Panc1 (cell line): ENCODE data around the gene DCC. TPM values are rescaled to one million over a fixed set of nuclear protein-coding genes. Genes with fewer than 3 reads are reported as not detected.

ENCODE experiments used
- ATAC-seq: fragments of 200-7000 bp; cut with Tn5 transposase; 2 replicates; pipeline ENCODE4 v1.9.1; 2020; ENCODE audit warnings: mild to moderate bottlenecking, moderate library complexity
- BruUV-seq: library from RNA; stranded (reverse); fragments of 400-500 nt; replicated peaks from 2 replicates; lab custom pipeline; 2021; lab: Mats Ljungman, UMichigan
- CTCF ChIA-PET: fragments of 300-600 bp; sonication (Branson Sonifier 250); formaldehyde crosslinking; loops from one replicate; lab custom pipeline; 2022; ENCODE audit warnings: antibody characterized with exemption; lab: Charles Lee
- POLR2A ChIA-PET: fragments of 300-600 bp; sonication (Branson Sonifier 250); formaldehyde crosslinking; loops from one replicate; lab custom pipeline; 2022; ENCODE audit warnings: antibody characterized with exemption; lab: Charles Lee
- DNase-seq: peaks from one replicate; pipeline ENCODE4 v3.0.0-alpha.2; 2010; ENCODE audit warnings: low read depth, low spot score
- H3K27ac ChIP-seq: 2 replicates; pipeline ENCODE4 v1.5.1; 2011; ENCODE audit warnings: mild to moderate bottlenecking, low read length, inconsistent platforms
- H3K27me3 ChIP-seq: fragments of 200-500 bp; sonication (Bioruptor generic); 2 replicates; pipeline ENCODE4 v1.6.0; 2014; ENCODE audit warnings: low read length, inconsistent platforms; ENCODE audit not compliant: control insufficient read depth, insufficient read depth
- H3K36me3 ChIP-seq: fragments of 200-500 bp; sonication (Bioruptor generic); 2 replicates; pipeline ENCODE4 v1.5.1; 2014; ENCODE audit warnings: inconsistent platforms, mild to moderate bottlenecking, low read length, moderate library complexity; ENCODE audit not compliant: control insufficient read depth, insufficient read depth
- H3K4me1 ChIP-seq: 2 replicates; pipeline ENCODE4 v1.5.1; 2011; ENCODE audit warnings: inconsistent platforms, mild to moderate bottlenecking, low read length, moderate library complexity; ENCODE audit not compliant: control insufficient read depth, insufficient read depth
- H3K4me3 ChIP-seq, 2 experiments: 2 replicates each; pipeline ENCODE4 v1.5.1; 2011 to 2012; ENCODE audit warnings: low read depth in 2 of 2, low read length in 2 of 2, mild to moderate bottlenecking in 2 of 2, inconsistent platforms in 1 of 2, moderate library complexity in 1 of 2
- H3K9me3 ChIP-seq: fragments of 200-500 bp; sonication (Bioruptor generic); 2 replicates; pipeline ENCODE4 v1.5.1; 2014; ENCODE audit warnings: low read depth, mild to moderate bottlenecking, inconsistent platforms, low read length, moderate library complexity; ENCODE audit not compliant: control insufficient read depth, insufficient read depth
- CTCF ChIP-seq: fragments of 450-650 bp; IDR thresholded peaks from 2 replicates; pipeline ENCODE4 v1.5.1; 2017; ENCODE audit warnings: mild to moderate bottlenecking
- POLR2AphosphoS5 ChIP-seq: IDR thresholded peaks from 2 replicates; pipeline ENCODE4 v1.6.1; 2012; ENCODE audit warnings: mild to moderate bottlenecking, low read depth, low read length, moderate library complexity
- SIN3A ChIP-seq: IDR thresholded peaks from 2 replicates; pipeline ENCODE4 v1.6.1; 2012; ENCODE audit warnings: low read depth, mild to moderate bottlenecking, low read length, moderate library complexity, borderline replicate concordance; ENCODE audit not compliant: insufficient read depth
- TCF7L2 ChIP-seq: IDR thresholded peaks from 2 replicates; pipeline ENCODE4 v1.6.1; 2011; ENCODE audit warnings: mild to moderate bottlenecking, low read depth, low read length, inconsistent platforms
- in situ Hi-C: cut with HindIII; loops from 2 replicates; pipeline ENCODE4 v1.10.0; 2016; ENCODE audit warnings: low sequenced_read_pairs, low pct_unique_long_range_greater_than_20kb
- intact Hi-C: fragments of 100-400 bp; cut with micrococcal nuclease; formaldehyde crosslinking; loops from one replicate; pipeline ENCODE4 v1.10.0; 2022; ENCODE audit not compliant: unreplicated experiment
- total RNA-seq: library from RNA; stranded (reverse); gene quantifications from one replicate; pipeline ENCODE4 v1.2.1, GENCODE V29; 2021; ENCODE audit not compliant: unreplicated experiment
- TF ChIP-seq, protein P1 (sequence below), 2 experiments: IDR thresholded peaks; 2 replicates each; pipeline ENCODE4 v1.6.1; 2011 to 2012; ENCODE audit warnings: low read depth in 2 of 2, control low read depth in 1 of 2, low read length in 1 of 2, mild to moderate bottlenecking in 1 of 2, moderate library complexity in 1 of 2; ENCODE audit not compliant: insufficient read depth in 1 of 2

Gene DCC
- total RNA-seq, 1 experiment from 2014 or later, result not detected

- Histone ChIP-seq H3K27me3 (no peaks in the 10 kb centered on the region), H3K4me1 (no peaks in the 10 kb centered on the region), H3K27ac (no peak overlapping the region), H3K9me3 (no peaks in the 10 kb centered on the region), H3K36me3 (no peaks in the 10 kb centered on the region), H3K4me3 (no peak overlapping the region)
- ChIA-PET CTCF (no interaction called here), POLR2A (no interaction called here)
- DNase-seq, result no peak
- in situ Hi-C loops (no loop called here), intact Hi-C loops (no loop called here)
- no TSS peak for BruUV-seq
- ATAC-seq, result no peak
- TF ChIP-seq, protein P1, sequence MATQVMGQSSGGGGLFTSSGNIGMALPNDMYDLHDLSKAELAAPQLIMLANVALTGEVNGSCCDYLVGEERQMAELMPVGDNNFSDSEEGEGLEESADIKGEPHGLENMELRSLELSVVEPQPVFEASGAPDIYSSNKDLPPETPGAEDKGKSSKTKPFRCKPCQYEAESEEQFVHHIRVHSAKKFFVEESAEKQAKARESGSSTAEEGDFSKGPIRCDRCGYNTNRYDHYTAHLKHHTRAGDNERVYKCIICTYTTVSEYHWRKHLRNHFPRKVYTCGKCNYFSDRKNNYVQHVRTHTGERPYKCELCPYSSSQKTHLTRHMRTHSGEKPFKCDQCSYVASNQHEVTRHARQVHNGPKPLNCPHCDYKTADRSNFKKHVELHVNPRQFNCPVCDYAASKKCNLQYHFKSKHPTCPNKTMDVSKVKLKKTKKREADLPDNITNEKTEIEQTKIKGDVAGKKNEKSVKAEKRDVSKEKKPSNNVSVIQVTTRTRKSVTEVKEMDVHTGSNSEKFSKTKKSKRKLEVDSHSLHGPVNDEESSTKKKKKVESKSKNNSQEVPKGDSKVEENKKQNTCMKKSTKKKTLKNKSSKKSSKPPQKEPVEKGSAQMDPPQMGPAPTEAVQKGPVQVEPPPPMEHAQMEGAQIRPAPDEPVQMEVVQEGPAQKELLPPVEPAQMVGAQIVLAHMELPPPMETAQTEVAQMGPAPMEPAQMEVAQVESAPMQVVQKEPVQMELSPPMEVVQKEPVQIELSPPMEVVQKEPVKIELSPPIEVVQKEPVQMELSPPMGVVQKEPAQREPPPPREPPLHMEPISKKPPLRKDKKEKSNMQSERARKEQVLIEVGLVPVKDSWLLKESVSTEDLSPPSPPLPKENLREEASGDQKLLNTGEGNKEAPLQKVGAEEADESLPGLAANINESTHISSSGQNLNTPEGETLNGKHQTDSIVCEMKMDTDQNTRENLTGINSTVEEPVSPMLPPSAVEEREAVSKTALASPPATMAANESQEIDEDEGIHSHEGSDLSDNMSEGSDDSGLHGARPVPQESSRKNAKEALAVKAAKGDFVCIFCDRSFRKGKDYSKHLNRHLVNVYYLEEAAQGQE (IDR thresholded peaks at IDR 0.05; ENCODE audit: insufficient read depth in 1 of 2, low read depth in 2 of 2, low read length in 1 of 2), result no peak
- TF ChIP-seq CTCF (no peak), POLR2AphosphoS5 (no peak), TCF7L2 (no peak), SIN3A (no peak)
Measured at GRCh38 chr18:52499644-52500043, 159.6 kb downstream of the DCC start.

GRCh38 chr18:52504589-52504988 is 164.6 kb downstream of the DCC start:
- H3K4me1 ChIP-seq, result no peaks in the 10 kb centered on the region
- H3K4me3 ChIP-seq, result no peak overlapping the region
- H3K27me3 ChIP-seq, result no peaks in the 10 kb centered on the region
- no peaks in the 10 kb centered on the region for H3K36me3 ChIP-seq
- DNase-seq, result no peak
- CTCF ChIA-PET, result no interaction called here
- no peak overlapping the region for H3K27ac ChIP-seq
- ATAC-seq, result no peak
- POLR2A ChIA-PET, result no interaction called here
- no TSS peak for BruUV-seq
- intact Hi-C loops, result no loop called here
- no peaks in the 10 kb centered on the region for H3K9me3 ChIP-seq
- TF ChIP-seq POLR2AphosphoS5 (no peak), SIN3A (no peak), CTCF (no peak), TCF7L2 (no peak)
- TF ChIP-seq, protein P1 (IDR thresholded peaks at IDR 0.05; ENCODE audit: insufficient read depth in 1 of 2, low read depth in 2 of 2, low read length in 1 of 2), result no peak
- in situ Hi-C loops, result no loop called here
